Fibroblast of peridontal ligament (primary cell): ENCODE measurements around the gene TMEM63A.
"Not testable (repeated sequence)": the region's sequence is repeated elsewhere in the genome, so short reads cannot be mapped to it uniquely, and the experiment has no call there.

Experiments used
- DNase-seq: peaks from one replicate; pipeline ENCODE4 v3.0.0-alpha.2; 2010; ENCODE audit errors: extremely low read depth

Gene TMEM63A

DNA sequence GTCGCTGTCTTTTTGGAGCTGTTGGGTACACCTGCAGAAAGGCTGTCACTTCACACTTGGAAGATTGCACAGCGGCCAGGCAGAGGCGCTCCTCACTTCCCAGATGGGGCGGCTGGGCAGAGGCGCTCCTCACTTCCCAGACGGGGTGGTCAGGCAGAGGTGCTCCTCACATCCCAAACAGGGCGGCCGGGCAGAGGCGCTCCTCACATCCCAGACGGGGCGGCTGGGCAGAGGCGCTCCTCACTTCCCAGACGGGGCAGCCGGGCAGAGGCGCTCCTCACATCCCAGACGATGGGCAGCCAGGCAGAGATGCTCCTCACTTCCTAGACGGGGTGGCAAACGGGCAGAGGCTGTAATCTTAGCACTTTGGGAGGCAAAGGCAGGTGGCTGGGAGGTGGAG is 86.1 kb downstream of the TMEM63A start:
- not testable (repeated sequence) for DNase-seq
